ENCODE measurements around the gene MED12. TPM values are rescaled to one million over a fixed set of nuclear protein-coding genes. Genes with fewer than 3 reads are reported as not detected.

The MED12 gene
- total RNA-seq, 1 donor from 2014 or later: 27.0 TPM

- H3K4me3 Mint-ChIP-seq: no peak overlapping the region
- no peak overlapping the region for H3K27ac Mint-ChIP-seq
- peaks cover 12% of the 10 kb centered on the region for H3K27me3 Mint-ChIP-seq (ENCODE audit: insufficient read depth, low read depth)
- H3K9me3 ChIP-seq (ENCODE audit: low read depth): no peaks in the 10 kb centered on the region
- peaks cover 38% of the 10 kb centered on the region for H3K4me1 Mint-ChIP-seq
- no peak overlapping the region for H3K9ac ChIP-seq
- H2AFZ ChIP-seq (replicated peaks): no peak overlapping the region
- H3K27me3 ChIP-seq: peaks cover 51% of the 10 kb centered on the region
- no peaks in the 10 kb centered on the region for H3K36me3 Mint-ChIP-seq
- H3K4me2 ChIP-seq: peak overlapping the region; percentile 42
- H3K9me3 Mint-ChIP-seq: peaks cover 5% of the 10 kb centered on the region
- peak overlapping the region; percentile 3 for H3K4me3 ChIP-seq
- no peaks in the 10 kb centered on the region for H3K36me3 ChIP-seq
- TF ChIP-seq EZH2phosphoT487 (IDR thresholded peaks at IDR 0.05) (no peak), EZH2 (IDR thresholded peaks at IDR 0.05) (no peak)
- TF ChIP-seq, protein P1, sequence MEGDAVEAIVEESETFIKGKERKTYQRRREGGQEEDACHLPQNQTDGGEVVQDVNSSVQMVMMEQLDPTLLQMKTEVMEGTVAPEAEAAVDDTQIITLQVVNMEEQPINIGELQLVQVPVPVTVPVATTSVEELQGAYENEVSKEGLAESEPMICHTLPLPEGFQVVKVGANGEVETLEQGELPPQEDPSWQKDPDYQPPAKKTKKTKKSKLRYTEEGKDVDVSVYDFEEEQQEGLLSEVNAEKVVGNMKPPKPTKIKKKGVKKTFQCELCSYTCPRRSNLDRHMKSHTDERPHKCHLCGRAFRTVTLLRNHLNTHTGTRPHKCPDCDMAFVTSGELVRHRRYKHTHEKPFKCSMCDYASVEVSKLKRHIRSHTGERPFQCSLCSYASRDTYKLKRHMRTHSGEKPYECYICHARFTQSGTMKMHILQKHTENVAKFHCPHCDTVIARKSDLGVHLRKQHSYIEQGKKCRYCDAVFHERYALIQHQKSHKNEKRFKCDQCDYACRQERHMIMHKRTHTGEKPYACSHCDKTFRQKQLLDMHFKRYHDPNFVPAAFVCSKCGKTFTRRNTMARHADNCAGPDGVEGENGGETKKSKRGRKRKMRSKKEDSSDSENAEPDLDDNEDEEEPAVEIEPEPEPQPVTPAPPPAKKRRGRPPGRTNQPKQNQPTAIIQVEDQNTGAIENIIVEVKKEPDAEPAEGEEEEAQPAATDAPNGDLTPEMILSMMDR (IDR thresholded peaks at IDR 0.05): no peak
- H4K20me1 ChIP-seq (ENCODE audit: low read depth): peaks cover 2% of the 10 kb centered on the region
- peaks cover 22% of the 10 kb centered on the region for H3K4me1 ChIP-seq
- H3K79me2 ChIP-seq (ENCODE audit: low read depth): no peaks in the 10 kb centered on the region
- peak; percentile 43 for DNase-seq (ENCODE audit: low spot score)
- H3F3A ChIP-seq (ENCODE audit: low read depth): peaks cover 24% of the 10 kb centered on the region
- H3K27ac ChIP-seq: no peak overlapping the region
Measured at GRCh38 chrX:71099736-71100135, 18.7 kb upstream of the MED12 start.

GRCh38 chrX:71100581-71101505 is 17.6 kb upstream of the MED12 start:
- no peak for DNase-seq (ENCODE audit: low spot score)
- H3K4me1 Mint-ChIP-seq: peaks cover 38% of the 10 kb centered on the region
- no peaks in the 10 kb centered on the region for H3K9me3 ChIP-seq (ENCODE audit: low read depth)
- TF ChIP-seq, protein P1 (IDR thresholded peaks at IDR 0.05): no peak
- TF ChIP-seq EZH2 (IDR thresholded peaks at IDR 0.05): no peak
- TF ChIP-seq EZH2phosphoT487 (IDR thresholded peaks at IDR 0.05): no peak
- no peak overlapping the region for H3K4me2 ChIP-seq
- no peak overlapping the region for H2AFZ ChIP-seq (replicated peaks)
- H3K27me3 Mint-ChIP-seq (ENCODE audit: insufficient read depth, low read depth): peaks cover 8% of the 10 kb centered on the region
- peaks cover 2% of the 10 kb centered on the region for H4K20me1 ChIP-seq (ENCODE audit: low read depth)
- H3F3A ChIP-seq (ENCODE audit: low read depth): peaks cover 24% of the 10 kb centered on the region
- H3K9me3 Mint-ChIP-seq: peaks cover 6% of the 10 kb centered on the region
- H3K27ac ChIP-seq: no peak overlapping the region
- no peak overlapping the region for H3K27ac Mint-ChIP-seq
- H3K36me3 Mint-ChIP-seq: no peaks in the 10 kb centered on the region
- no peaks in the 10 kb centered on the region for H3K36me3 ChIP-seq
- H3K79me2 ChIP-seq (ENCODE audit: low read depth): no peaks in the 10 kb centered on the region
- peak overlapping the region; percentile 45 for H3K4me3 Mint-ChIP-seq
- H3K4me1 ChIP-seq: peaks cover 22% of the 10 kb centered on the region
- peaks cover 49% of the 10 kb centered on the region for H3K27me3 ChIP-seq
- H3K9ac ChIP-seq: no peak overlapping the region
- H3K4me3 ChIP-seq: no peak overlapping the region

DNA sequence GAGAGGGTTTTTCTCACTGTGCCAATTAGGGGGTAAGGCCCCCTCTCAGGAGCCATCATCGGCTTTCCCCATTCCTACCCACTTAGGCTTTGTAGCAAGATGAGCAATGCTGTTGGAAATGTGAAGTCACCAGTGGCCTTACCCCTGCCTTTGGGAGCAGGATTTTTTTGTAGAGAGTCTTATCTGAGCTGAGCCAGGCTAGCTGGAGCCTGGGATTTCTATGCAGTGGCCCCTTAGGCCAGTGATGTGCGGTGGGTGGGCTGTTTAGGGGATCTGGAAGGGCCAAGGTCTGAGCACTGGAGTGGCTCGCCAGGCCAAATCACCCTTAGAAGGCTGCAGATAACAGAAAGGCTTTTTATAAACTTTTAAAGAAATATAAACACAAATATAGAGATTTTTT is 16.1 kb upstream of the MED12 start:
- Histone ChIP-seq H3K36me3 (no peaks in the 10 kb centered on the region), H2AFZ (replicated peaks) (no peak overlapping the region), H3K79me2 (ENCODE audit: low read depth) (no peaks in the 10 kb centered on the region), H3K4me1 (peaks cover 22% of the 10 kb centered on the region), H3K9me3 (ENCODE audit: low read depth) (no peaks in the 10 kb centered on the region), H3K9ac (no peak overlapping the region), H3K27me3 (peaks cover 38% of the 10 kb centered on the region), H3K4me3 (no peak overlapping the region), H3K4me2 (no peak overlapping the region), H3K27ac (no peak overlapping the region), H3F3A (ENCODE audit: low read depth) (peaks cover 21% of the 10 kb centered on the region), H4K20me1 (ENCODE audit: low read depth) (peaks cover 2% of the 10 kb centered on the region)
- TF ChIP-seq EZH2phosphoT487 (IDR thresholded peaks at IDR 0.05): no peak
- TF ChIP-seq, protein P1 (IDR thresholded peaks at IDR 0.05): no peak
- H3K4me3 Mint-ChIP-seq: peak overlapping the region; percentile 55
- peaks cover 35% of the 10 kb centered on the region for H3K4me1 Mint-ChIP-seq
- no peak for DNase-seq (ENCODE audit: low spot score)
- peaks cover 12% of the 10 kb centered on the region for H3K9me3 Mint-ChIP-seq
- peaks cover 5% of the 10 kb centered on the region for H3K27me3 Mint-ChIP-seq (ENCODE audit: insufficient read depth, low read depth)
- H3K36me3 Mint-ChIP-seq: no peaks in the 10 kb centered on the region
- no peak overlapping the region for H3K27ac Mint-ChIP-seq
